OCI-LY7 (cell line): ENCODE measurements around the gene OXCT1. TPM values are rescaled to one million over a fixed set of nuclear protein-coding genes. Genes with fewer than 3 reads are reported as not detected.

Source experiments
- BruUV-seq: library from RNA; stranded (reverse); fragments of 400-500 nt; replicated peaks from 2 replicates; lab custom pipeline; 2021; lab: Mats Ljungman, UMichigan
- CTCF ChIA-PET: fragments of 300-600 bp; sonication (Branson Sonifier 250); formaldehyde crosslinking; loops from one replicate; lab custom pipeline; 2022; ENCODE audit warnings: antibody characterized with exemption; ENCODE audit not compliant: unreplicated experiment; lab: Charles Lee
- POLR2A ChIA-PET: fragments of 300-600 bp; sonication (Branson Sonifier 250); formaldehyde crosslinking; loops from one replicate; lab custom pipeline; 2022; ENCODE audit warnings: antibody characterized with exemption; lab: Charles Lee
- DNase-seq: peaks from one replicate; pipeline ENCODE4 v3.0.0-alpha.2; 2015; ENCODE audit warnings: low spot score
- H2AFZ ChIP-seq: fragments of 200-600 bp; sonication (generic), shearing (Covaris generic); 2 replicates; pipeline ENCODE4 v1.6.1; 2014; ENCODE audit warnings: mild to moderate bottlenecking, antibody characterized with exemption, low read length, moderate library complexity
- H3K27ac ChIP-seq: fragments of 200-600 bp; sonication (generic); 2 replicates; pipeline ENCODE4 v1.5.1; 2014; ENCODE audit warnings: mixed run types, low read depth, mild to moderate bottlenecking, moderate library complexity, low read length, inconsistent platforms; ENCODE audit not compliant: poor library complexity, severe bottlenecking
- H3K36me3 ChIP-seq: fragments of 200-600 bp; sonication (generic); 2 replicates; pipeline ENCODE4 v1.6.1; 2014; ENCODE audit warnings: mild to moderate bottlenecking, antibody characterized with exemption, low read length, moderate library complexity, mixed read lengths; ENCODE audit not compliant: insufficient read depth
- H3K4me1 ChIP-seq: fragments of 200-600 bp; sonication (generic); 2 replicates; pipeline ENCODE4 v1.5.1; 2014; ENCODE audit warnings: mild to moderate bottlenecking, low read length; ENCODE audit not compliant: insufficient read depth, poor library complexity, severe bottlenecking
- H3K4me2 ChIP-seq: fragments of 200-600 bp; sonication (generic); 2 replicates; pipeline ENCODE4 v1.6.1; 2014; ENCODE audit warnings: mild to moderate bottlenecking, low read length
- H3K4me3 ChIP-seq: fragments of 200-600 bp; sonication (generic); 2 replicates; pipeline ENCODE4 v1.5.1; 2014; ENCODE audit warnings: mild to moderate bottlenecking, low read depth, low read length; ENCODE audit not compliant: poor library complexity, severe bottlenecking
- H3K79me2 ChIP-seq: fragments of 200-600 bp; sonication (generic); 2 replicates; pipeline ENCODE4 v1.6.1; 2016; ENCODE audit warnings: low read depth, mild to moderate bottlenecking, low read length, moderate library complexity, mixed read lengths; ENCODE audit not compliant: insufficient read depth
- H3K9me2 ChIP-seq: fragments of 200-600 bp; sonication (generic); 2 replicates; pipeline ENCODE4 v1.6.1; 2016; ENCODE audit warnings: mild to moderate bottlenecking, low read length, mixed read lengths; ENCODE audit not compliant: insufficient read depth
- H3K9me3 ChIP-seq: fragments of 200-600 bp; sonication (generic); 2 replicates; pipeline ENCODE4 v1.6.1; 2014; ENCODE audit warnings: mild to moderate bottlenecking, mixed run types, low read length, mixed read lengths
- H4K20me1 ChIP-seq: fragments of 200-600 bp; sonication (generic); 2 replicates; pipeline ENCODE4 v1.6.1; 2014; ENCODE audit warnings: mild to moderate bottlenecking, antibody characterized with exemption, low read length, moderate library complexity, mixed read lengths; ENCODE audit not compliant: insufficient read depth
- EZH2phosphoT487 ChIP-seq: fragments of 200-600 bp; sonication (generic); IDR thresholded peaks from 2 replicates; pipeline ENCODE4 v1.6.1; 2018; ENCODE audit warnings: low read depth, borderline replicate concordance, mild to moderate bottlenecking, mixed run types, antibody characterized with exemption, low read length, moderate library complexity, mixed read lengths
- intact Hi-C: fragments of 100-400 bp; cut with micrococcal nuclease; formaldehyde crosslinking; loops from one replicate; pipeline ENCODE4 v1.10.0; 2022; ENCODE audit not compliant: unreplicated experiment
- total RNA-seq, 2 experiments: library from RNA; depleted of rRNA in 1 of 2; stranded (reverse); fragments of >200 nt in 1 of 2; shearing (Covaris generic) in 1 of 2; gene quantifications; 2 replicates each; pipeline ENCODE4 v1.2.3, GENCODE V29; 2014 to 2022
- TF ChIP-seq, protein P1 (sequence below): fragments of 200-600 bp; sonication (generic); conservative IDR thresholded peaks from 2 replicates; pipeline ENCODE4 v1.5.1; 2014; ENCODE audit warnings: mild to moderate bottlenecking, antibody characterized with exemption, low read length, moderate library complexity, mixed read lengths

The OXCT1 gene
- total RNA-seq, 2 experiments from 2014 or later = 27.0 to 43.4 TPM

DNA sequence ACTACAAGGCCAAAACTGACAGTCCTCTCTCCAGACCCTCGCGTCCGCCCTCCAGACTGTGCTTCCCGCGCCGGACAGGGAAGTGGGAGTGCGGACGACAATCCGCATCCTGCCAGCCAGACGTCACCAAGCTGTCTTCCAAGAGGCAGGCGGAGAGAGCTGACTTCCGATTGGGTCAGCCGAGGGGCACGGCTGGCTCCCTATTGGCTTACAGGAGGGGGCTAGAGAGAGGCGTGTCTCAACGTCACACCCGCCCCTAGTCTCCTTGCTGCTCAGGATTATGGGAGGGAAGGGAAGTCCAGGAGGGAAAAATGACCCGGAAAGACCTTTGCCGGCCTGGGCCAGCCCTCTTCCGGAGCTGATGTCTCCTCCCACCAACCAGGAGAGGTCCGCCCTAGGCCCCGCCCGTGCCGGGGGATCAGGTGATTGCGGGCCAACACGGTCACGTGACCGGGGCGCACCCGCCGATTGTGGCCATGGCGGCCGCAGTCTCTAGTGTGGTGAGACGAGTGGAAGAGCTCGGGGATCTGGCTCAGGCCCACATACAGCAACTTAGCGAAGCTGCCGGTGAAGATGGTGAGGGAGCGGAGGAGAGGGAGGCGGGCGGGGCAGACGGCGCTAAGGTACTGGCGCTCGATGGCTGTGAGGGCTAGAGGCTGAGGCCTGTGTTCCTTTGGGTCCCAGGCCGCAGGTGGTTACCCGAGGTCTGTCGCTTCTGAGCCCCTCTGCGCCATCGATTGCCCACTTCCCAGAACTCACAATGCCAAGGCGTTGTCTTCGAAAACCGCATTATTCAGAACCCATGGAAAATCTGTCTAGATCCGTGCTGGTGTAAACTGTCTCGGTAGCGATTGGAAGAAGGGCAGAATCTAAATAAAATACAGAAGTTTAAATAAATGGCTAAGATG is 33.9 kb upstream of the OXCT1 start, which contains the start of gene RIMOC1:
RIMOC1 (plus strand) TSS at position 453 of the 908 bp plus-strand sequence; CDS start at position 477, 24 bp downstream.
- intact Hi-C loops = loop anchor here (1.0 to 5.0 kb wide), 3 partner anchors 34 to 1408 kb away; partner anchors contain the start of genes HMGCS1, OXCT1 and RPL37
- Histone ChIP-seq H3K9me3 (no peaks in the 10 kb centered on the region), H2AFZ (peak within 1 kb of the TSS; percentile 79), H3K4me3 (peak within 1 kb of the TSS; percentile 82), H3K4me2 (peak within 1 kb of the TSS; percentile 74), H3K79me2 (peaks cover 34% of the 10 kb centered on the region), H3K9me2 (no peaks in the 10 kb centered on the region), H4K20me1 (no peaks in the 10 kb centered on the region; the same call in 1 of the 2 replicates), H3K36me3 (peaks cover 26% of the 10 kb centered on the region), H3K4me1 (peaks cover 22% of the 10 kb centered on the region), H3K27ac (peak within 1 kb of the TSS; percentile 39)
- DNase-seq = peak; percentile 98
- TF ChIP-seq, protein P1, sequence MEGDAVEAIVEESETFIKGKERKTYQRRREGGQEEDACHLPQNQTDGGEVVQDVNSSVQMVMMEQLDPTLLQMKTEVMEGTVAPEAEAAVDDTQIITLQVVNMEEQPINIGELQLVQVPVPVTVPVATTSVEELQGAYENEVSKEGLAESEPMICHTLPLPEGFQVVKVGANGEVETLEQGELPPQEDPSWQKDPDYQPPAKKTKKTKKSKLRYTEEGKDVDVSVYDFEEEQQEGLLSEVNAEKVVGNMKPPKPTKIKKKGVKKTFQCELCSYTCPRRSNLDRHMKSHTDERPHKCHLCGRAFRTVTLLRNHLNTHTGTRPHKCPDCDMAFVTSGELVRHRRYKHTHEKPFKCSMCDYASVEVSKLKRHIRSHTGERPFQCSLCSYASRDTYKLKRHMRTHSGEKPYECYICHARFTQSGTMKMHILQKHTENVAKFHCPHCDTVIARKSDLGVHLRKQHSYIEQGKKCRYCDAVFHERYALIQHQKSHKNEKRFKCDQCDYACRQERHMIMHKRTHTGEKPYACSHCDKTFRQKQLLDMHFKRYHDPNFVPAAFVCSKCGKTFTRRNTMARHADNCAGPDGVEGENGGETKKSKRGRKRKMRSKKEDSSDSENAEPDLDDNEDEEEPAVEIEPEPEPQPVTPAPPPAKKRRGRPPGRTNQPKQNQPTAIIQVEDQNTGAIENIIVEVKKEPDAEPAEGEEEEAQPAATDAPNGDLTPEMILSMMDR = no peak
- no peak for TF ChIP-seq EZH2phosphoT487
- BruUV-seq = no TSS peak
- ChIA-PET POLR2A (interaction anchor here (0.7 to 2.0 kb wide), 7 partner anchors 9 to 138 kb away, joined by 3 to 7 read pairs (median 4); partner anchors contain the start of gene OXCT1), CTCF (no interaction called here)

DNA sequence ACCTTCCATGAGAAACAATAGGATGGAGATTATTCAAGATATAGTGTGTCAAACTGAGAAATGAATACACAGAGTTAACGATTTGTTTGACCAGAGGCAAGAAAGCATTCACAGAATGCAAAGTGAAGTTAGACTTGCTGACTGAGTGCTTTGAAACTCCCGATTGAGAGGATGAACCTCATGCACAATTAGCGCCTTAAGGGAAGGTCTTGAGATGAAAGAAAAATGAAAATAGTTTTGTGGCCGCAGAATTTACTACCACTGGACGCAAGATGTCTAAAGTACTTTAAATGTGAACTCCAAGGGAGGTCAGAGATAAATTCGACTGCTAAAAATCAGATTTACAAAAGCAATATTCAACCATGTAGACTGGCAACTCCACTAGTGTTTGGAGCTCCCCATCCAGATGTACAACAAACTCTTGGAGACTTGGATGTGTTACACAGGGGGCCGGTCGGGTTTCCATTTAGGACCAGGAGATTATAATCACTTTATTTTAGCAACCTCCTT is 33.2 kb upstream of the OXCT1 start:
- ChIA-PET CTCF (no interaction called here), POLR2A (interaction anchor here (0.8 to 2.0 kb wide), 6 partner anchors 10 to 38 kb away, joined by 3 to 7 read pairs (median 4); partner anchors contain the start of gene OXCT1)
- Histone ChIP-seq H3K79me2 (peaks cover 34% of the 10 kb centered on the region), H2AFZ (peak overlapping the region; percentile 79), H3K9me2 (no peaks in the 10 kb centered on the region), H3K36me3 (peaks cover 19% of the 10 kb centered on the region), H3K4me2 (peak overlapping the region; percentile 74), H4K20me1 (no peaks in the 10 kb centered on the region; the same call in 1 of the 2 replicates), H3K4me3 (peak overlapping the region; percentile 82), H3K27ac (peak overlapping the region; percentile 39), H3K4me1 (peaks cover 22% of the 10 kb centered on the region), H3K9me3 (no peaks in the 10 kb centered on the region)
- TF ChIP-seq, protein P1 = no peak
- TF ChIP-seq EZH2phosphoT487 = no peak
- no peak for DNase-seq
- intact Hi-C loops = loop anchor here (5.0 kb wide), 2 partner anchors 1066 to 1409 kb away; partner anchors contain the start of genes HMGCS1 and RPL37
- BruUV-seq = TSS peak; percentile 100
